ENCODE results near the gene TCP11L1.

- TF ChIP-seq CTCF (IDR thresholded peaks at IDR 0.05) = no peak
- no peak for TF ChIP-seq POLR2A (IDR thresholded peaks at IDR 0.05)
- TF ChIP-seq EP300 (IDR thresholded peaks at IDR 0.05) = no peak
Measured at GRCh38 chr11:33045551-33046255, 6.3 kb downstream of the TCP11L1 start.

All from tibial nerve (tissue), 4 donors.